Activated T-cell treated with anti-CD3 and anti-CD28 coated beads for 1 hour (primary cell): ENCODE data around the gene PRRG3.
"Not testable (repeated sequence)": the region's sequence is repeated elsewhere in the genome, so short reads cannot be mapped to it uniquely, and the experiment has no call there.

Experiments
- DNase-seq: peaks from one replicate; pipeline ENCODE4 v3.0.0-alpha.2; 2020; ENCODE audit warnings: low read depth

Gene PRRG3

DNA sequence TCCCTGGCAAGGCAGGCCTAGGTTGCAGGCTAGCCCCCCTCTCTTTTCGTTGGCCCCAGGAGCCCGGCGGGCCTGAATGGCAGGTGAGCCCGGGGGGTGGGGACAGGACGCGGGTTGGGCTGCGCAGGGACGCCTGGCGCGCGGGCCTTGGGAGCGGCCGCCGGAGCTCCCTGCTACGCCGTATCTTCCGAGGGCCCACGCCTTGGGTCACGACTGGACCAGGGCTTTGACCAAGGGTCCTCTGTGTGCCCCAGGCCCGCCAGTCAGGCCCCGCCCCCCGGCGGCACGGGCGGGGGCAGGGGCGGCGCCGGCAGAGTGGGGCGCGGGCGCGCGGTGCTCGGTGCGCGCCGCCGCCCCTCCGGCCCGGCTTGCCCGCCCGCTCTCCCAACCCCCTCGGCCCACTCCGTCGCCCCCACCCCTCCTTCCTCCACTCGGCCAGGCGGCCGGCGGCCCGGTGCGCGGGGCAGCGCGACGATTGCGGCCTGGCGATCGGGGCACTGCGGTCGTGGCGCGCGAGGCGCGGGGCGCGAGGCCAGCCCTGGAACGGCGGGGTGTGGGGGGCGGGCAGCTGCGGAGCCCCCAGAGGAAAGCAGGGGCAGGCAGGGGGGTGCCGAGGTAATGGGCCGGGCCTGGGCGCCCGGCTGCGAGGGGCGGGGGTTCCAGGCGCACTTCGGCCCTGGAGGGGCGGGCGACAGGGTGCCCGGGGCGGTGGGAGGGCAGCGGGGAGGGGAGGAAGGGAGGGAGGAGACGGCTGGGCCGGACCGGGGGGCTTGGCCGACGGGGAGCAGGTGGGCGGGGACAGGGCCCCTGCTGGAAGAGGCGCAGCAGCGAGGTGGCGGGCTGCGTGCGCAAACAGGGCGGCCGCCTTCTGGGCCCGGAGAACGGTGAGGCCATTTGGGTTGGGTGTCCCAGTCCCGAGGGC is at the start of gene PRRG3:
Gene PRRG3 (plus strand): TSS at position 798 of the 922 bp plus-strand sequence. CDS start 3,357 bp downstream, outside the sequence.
- DNase-seq = no peak

DNA sequence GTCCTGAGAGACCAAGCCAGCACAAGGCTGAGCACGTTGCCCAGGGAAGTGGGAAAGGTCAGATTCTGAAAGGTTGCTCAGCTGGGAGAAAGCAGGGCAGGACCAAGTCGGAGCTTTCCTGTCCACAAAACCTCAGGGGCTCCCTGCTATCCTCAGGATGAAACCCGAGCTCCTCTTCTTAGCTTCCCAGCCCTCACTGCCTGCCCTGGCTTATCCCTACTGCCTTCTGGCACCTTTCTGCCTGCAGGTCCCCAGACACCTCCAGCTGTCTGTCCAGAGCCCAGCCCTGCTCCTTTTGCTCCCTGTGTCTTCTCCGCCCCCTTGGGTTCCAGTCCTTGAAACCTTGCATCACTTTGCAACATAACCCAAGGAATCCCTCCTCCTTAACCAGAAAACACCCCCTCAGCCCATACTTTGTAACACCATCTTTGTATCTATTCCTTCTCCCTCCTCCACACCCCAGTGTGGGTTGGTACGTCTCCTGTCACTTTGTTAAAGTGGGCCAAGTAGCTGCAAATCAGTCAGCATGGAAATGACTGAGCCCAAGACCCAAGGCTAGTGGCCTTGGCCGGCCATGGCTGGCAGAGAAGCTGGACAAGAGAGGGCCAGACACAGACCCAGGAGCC is 20.0 kb upstream of the PRRG3 start:
- DNase-seq = no peak

DNA sequence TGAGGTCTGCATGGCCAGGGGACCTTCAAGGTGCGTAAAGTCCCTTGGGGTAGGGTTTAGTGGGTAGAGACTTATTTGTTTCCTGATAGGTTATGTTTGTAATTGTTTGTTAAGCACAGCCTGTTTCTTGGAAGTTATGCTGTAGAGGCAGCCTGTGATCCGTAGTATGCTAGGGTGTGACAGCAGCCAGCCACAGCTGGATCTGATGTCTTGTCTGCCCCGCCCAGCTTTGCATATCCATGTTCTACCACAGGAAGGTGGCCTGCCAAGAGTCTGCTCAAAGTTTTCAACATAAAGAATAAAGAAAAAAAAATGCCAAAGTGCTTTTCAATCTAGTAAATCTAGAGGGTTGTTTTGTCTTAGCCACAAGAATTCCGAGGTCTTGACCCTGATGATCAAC is 19.1 kb upstream of the PRRG3 start:
- DNase-seq = no peak

DNA sequence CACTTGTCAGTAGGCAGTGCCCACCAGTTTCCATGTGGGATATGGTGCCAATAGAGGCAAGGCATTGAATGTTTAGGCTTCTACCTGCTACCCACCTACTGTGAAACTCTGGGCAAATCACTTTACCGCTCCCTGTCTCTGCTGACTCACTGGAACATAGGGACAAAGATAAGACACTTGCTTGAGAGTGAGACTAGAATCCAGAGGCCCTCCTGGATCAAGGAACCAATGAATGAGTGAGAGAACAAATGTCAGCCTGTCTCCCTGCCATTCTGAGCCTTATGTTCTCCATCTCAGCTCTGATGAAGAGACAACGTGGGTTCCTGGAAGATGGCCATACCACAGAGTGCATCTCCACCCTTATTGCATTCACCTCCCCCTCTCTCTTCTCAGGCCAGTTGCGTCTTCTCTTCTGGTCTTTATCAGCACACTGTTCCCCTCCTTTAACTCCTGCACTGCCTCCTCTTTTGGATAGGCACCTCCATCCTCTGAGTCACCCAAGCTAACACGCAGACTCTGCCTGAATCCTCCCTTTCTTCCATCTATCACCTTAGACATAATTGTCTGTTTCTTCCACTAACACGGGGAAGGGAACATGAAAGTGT is 15.4 kb upstream of the PRRG3 start:
- no peak for DNase-seq

DNA sequence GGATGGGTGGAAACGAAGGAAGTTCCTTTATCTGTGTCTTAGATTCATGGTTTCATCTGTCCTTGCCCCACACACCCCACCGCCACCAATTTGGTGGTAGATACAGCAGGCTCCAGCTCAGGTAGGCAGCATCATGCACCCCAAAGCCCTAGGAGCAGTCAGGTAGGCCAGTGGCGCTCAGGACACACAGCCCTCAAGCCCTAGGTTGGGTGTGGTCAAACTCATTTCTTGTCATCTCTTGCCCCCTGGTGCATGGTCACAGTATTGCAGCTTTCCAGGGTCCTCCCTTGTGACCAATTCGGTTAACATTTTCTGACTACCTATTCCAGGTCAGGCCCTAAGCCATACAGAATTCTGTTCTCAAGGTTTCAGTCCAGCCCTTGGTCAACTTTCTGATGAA is 14.5 kb upstream of the PRRG3 start:
- peak; percentile 30 for DNase-seq

DNA sequence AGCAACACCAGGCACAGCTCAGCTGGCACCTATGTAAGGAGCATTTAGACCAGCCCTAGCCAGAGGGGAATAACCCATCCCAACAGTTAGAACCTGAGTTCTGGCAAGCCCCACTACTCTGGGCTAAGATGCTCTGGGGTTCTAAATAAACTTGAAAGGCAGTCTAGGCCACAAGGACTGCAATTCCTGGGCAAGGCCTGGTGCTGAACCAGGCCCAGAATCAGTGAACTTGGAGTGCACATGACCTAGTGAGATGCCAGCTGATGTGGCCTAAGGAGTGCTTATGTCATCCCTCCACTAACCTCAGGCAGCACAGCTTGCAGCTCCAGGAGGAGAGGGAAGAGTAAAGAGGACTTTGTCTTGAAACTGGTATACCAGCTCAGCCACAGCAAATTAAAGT is 7.6 kb upstream of the PRRG3 start:
- no peak for DNase-seq

DNA sequence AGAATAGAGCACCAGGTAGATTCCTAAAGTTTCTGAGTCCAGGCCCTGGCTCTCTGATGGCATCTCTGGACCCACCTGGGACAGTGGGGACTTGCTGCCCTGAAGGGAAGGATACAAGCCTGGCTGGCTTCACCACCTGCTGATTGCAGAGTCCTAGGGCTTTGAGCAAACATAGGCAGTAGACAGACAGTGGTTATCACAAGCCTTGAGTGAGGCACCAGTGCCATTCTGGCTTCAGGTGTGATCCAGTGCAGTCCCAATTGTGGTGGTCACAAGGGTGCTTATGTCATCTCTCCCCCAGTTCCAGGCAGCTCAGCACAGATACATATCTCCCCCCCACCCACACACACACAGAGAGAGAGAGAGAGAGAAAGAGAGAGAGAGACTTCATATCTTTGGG is 6.6 kb upstream of the PRRG3 start:
- DNase-seq = no peak

DNA sequence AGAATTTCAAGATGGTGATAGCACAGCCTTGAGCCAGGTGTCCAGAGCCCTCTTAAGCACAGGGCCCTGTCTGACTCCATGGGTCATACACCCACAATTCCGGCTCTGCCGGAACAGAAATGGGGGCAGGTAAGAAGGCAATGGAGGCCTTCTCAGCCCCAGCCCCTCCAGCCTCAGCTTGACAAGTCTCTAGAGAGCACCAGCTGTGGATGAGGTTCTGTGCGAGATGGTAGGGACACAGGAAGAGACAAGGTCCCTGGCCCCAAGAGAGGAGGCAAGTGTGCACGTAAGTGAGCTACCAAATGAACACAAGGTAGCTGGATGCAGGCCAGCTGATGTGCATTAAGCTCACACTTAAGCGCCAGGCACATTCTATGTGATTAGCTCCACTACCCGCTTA is 2.4 kb upstream of the PRRG3 start:
- no peak for DNase-seq

DNA sequence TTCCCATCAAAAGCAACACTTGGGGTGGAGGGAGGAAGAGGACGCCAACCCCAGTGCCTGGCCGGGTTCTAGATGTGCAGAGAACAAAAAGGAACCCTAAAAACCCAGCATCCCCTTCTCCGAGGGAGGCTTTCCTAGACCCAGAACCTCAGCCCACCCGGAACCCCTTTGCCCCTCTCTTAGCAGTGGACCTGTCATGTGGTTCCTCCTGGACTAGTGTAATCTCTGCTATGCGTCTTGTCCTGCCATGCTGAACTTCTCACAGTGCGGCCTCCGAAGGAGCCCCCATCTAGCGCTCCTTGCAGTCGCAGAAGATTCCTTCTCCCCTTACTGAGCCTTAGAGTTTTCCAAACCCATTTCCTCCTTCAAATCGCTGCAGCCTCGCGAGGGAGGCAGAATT is 1.1 kb upstream of the PRRG3 start:
- DNase-seq = no peak

DNA sequence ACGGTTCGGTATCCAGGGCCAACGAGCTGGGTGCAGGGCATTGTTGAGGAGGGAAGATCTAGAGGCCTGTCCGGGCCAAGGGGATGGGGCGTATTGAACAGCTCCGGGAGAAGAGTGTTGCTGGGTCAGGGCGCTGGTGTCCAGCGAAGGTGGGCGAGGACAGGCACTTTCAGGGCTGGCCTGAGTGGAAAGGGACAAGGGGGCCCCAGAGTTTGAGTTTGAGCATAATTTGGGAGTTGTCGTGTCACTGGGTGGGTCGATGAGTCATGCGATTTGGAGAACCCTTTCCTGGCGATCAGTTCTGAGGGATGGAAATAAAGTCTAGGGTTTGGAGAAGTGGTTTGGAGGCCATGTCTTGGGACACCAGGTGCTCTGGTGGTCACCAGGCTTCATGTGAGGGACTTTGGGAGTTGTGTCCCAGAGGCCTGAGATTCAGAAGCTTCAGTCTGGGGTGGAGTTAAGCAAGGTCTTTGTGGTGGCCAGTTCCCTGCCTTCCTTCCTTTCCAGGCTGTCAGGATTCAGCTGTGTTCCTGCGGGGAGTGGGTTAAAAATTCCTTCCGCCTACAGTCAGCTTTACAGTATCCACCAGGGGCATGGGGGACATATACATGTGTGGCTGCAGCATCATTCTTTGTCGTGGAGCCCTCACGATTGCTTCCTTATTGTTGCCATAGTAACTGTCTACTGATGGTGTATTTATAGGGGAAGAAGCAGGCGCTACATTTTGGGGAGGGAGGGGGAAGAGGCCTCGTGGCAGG is 504 bp downstream of the PRRG3 start:
- DNase-seq = no peak

DNA sequence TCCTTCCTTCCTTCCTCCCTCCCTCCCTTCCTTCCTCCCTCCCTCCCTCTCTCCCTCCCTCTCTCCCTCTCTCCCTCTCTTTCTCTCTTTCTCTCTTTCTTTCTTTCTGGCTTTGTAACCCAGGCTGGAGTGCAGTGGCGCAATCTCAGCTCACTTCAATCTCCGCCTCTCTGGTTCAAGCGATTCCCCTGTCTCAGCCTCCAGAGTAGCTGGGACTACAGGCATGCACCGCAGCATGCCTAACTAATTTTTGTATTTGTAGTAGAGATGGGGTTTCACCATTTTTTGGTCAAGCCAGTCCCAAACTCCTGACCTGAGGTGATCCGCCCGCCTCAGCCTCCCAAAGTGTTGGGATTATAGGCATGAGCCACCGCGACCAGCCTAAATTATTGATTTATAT is 1.8 kb downstream of the PRRG3 start:
- not testable (repeated sequence) for DNase-seq

DNA sequence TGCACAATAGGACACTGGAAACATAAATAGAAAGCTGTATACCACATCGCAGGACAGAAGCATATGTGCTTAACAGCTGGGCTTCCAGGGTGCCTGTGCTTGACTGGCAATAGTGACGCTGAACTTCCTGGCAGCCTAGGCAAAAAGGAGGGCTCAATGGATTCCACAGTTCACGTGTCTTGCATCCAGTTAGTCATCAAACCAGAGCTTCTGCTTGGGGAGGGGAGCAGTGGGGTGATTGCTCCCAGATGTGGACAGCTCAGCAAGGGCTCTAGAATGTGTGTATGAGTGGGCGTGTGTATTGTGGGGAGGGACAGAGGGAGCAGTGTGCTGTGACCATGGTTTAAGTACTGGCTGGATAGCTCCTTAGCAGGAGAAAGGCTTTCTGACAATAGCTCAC is 2.3 kb downstream of the PRRG3 start:
- no peak for DNase-seq

DNA sequence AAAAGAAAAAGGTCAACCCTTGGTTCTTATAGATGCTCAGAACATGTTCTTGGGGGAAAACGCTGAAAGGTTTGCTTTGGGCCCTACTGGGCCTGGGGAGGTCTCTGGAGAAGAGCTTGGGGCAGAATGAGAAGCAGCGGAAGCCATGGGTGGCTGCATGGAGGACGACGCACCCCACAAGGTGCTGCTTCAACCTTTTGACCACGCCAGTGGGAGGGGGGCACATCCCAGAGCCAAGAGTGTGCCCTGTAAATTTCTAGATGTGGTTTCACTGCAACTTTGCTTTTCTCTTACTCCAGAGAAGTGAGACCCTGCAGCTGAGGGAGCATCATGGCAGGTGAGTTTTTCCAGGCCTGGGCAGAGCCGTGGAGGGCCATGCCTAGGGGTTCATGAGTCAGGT is 3.2 kb downstream of the PRRG3 start:
- DNase-seq = no peak

DNA sequence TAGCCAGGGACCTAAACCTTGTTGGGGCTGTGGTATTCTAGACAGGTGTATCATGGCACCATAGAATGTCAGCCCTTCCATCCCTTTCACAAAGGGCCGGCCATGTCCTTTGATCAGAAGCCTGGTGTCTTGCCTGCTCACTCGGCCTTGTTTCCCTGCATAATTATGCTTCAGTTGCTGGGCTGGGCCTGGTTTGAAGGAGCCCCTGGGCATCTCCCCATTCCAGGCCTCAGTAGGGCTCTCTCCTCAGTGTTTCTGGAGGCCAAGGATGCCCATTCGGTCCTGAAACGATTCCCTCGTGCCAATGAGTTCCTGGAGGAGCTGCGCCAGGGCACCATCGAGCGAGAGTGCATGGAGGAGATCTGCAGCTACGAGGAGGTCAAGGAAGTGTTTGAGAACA is 4.5 kb downstream of the PRRG3 start:
- DNase-seq = no peak

DNA sequence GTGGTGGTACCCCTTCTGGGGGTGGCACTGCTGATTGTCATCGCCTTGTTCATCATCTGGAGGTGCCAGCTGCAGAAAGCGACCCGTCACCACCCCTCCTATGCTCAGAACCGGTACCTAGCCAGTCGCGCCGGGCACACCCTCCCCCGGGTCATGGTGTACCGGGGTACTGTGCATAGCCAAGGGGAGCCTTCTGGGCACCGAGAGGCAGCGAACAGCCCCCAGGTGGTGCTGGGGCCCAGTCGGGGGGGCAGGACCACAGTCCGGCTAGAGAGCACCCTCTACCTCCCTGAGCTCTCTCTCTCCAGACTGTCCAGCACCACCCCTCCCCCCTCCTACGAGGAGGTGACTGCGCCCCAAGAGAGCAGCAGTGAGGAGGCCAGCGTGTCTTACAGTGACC is 5.3 kb downstream of the PRRG3 start:
- DNase-seq = no peak

DNA sequence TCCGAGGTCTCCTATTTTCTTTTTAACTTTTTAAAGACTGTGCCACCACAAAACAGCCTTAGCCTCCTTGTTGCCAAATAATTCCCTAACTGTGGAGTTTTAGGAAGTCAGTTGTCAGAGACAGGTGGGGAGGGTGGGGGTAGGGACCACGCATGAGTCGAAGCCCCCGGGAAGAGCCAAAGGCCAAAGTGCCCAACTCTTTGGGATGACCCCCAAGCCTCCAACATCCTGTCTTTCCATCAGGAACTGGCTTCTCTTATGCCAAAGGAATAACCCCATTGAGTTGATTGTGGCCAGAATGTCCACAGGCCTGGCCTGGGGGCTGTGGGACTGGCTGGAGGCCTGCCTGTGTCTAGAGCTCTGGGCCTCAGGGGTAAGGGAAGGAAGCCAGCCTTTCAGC is 5.8 kb downstream of the PRRG3 start:
- DNase-seq = no peak

DNA sequence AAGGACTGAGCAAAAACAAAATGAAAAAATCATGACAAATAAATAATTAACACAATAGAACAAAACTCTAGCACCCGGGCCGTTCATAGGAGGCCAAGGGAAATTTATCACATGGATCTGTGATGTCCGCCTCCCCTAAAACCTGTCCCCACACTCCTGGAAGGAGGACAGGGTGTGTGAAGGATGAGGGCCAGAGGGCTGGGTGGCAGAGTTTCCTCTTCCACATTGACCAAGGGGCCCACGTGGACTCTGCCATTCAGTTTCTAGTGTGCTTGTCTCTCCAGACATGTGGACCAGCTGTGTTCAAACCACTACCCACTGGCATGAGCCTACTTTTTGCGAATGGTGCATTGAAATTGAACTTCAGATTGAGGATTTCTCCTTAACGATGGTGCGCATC is 6.3 kb downstream of the PRRG3 start:
- DNase-seq = no peak

DNA sequence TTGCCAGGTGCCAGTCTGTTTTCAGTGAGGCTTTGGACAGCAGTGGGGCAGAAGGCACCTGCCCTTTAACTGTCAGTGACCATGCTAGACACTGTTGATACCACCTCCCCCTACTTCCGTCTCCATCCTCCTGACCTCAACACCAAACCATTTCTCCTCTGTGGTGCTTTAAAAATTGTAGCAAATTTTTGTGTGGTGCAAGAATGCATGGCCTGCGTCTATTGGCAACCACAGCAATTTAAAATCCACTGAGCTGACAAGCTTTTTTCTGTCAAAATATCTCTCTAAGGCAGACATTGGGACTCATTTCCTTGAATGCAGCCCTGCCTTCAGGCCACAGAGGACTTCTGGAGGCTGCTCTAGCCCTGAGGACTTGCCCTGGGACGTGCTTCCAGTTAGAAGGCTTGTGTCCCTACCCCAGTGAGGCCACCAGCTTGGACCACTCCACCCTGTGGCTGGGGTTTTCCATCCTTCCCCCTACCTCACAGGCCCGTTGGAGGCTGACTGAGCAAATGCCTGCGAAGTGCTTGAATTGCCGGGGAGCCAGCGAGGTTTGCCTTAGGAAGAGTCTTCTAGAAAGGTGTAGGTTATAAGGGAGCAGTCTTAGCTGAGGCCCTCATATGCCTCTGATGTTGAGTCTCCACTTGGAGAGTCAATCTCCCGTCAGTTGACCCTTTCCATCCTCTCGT is 6.9 kb downstream of the PRRG3 start:
- DNase-seq = no peak

DNA sequence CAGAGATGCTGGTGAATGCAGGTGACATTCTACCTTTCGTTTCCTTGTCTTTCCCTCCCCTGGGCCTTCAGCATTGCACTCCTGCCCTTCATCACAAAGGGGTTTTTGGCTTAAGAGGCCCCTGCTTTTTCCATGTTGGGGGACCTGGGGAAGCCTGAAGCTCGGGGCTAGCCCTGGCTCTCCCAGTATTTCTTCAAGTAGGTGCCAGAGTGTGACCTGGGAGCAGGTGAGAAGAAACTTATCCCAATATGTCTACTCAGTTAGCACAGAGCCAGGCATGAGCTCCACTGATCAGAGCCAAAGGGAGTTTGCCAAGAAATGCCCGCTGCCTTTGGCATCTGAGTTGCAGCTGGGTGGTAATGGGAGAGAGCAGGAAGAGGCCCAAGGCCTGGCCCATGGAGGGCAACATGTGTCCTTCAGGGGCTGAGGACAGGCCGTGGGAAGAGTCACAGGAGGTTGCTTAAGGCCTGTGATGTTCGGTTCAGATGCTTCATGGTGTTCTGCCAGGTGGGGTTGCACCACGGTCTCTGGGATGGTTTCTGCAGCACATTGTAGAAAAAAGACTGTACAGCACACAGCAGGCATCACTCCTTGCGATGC is 7.6 kb downstream of the PRRG3 start:
- DNase-seq = no peak

DNA sequence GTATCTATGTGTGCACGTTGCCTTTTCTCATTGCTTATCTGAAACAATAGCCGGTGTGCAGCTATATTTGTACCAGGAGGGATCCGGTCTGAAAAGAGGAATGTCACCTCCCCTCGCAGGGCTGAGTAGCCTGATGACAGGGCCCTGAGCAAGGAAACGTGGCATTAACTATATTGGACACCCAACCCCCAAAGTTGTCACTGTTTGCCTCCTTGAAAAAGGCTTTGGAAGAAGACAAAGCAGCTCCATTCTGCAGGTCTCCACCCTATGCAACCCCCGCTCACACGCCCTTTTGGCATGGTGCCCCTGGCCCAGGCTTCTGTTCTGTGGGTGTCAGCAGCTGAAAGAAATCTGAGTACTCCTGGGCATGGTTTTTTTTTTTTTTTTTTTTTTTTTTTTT is 8.2 kb downstream of the PRRG3 start:
- DNase-seq = no peak

DNA sequence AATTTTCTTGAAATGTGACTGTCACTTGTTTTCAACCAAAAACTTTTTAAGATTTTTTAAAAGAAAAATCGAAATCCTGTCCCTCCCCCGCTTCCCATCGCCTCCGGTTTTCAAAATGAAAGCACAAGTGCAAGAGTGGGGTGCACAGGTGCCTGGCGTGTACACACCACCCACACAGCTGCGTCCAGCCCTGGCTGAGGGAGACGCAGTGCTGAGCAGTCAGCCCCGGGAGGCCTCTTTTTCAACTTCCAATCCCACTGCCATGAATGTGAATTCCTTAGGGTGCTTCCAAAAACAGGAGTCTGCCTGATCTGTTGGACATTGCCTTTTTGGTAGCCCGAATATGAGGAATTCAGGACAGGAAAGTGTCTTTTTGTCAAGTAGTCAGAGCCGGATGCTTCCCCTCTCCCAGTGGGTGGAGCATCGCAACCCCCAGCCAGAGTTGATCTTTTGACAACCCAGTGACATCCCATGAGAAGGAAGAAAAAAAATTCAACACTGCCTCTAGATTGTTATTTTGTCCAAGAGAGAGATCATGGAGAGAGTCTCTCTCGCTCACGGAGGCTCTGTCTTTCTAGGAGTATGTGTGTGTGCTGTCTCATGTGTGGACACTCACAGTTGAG is 8.9 kb downstream of the PRRG3 start:
- no peak for DNase-seq
